HepG2 (cell line): ENCODE data around the gene DCLK1. TPM values are rescaled to one million over a fixed set of nuclear protein-coding genes. Genes with fewer than 3 reads are reported as not detected.

Experiments
- ATAC-seq: fragments of 200-7000 bp; cut with Tn5 transposase; 3 replicates; pipeline ENCODE4 v1.9.1; 2020; ENCODE audit warnings: mild to moderate bottlenecking, moderate library complexity
- BruUV-seq: library from RNA; stranded (reverse); fragments of 400-500 nt; replicated peaks from 2 replicates; lab custom pipeline; 2021; lab: Mats Ljungman, UMichigan
- CTCF ChIA-PET: fragments of 300-600 bp; formaldehyde crosslinking; extraction: SDS; loops from one replicate; lab custom pipeline; 2021; ENCODE audit warnings: low total read pairs, inconsistent platforms, low intra/inter-chr PET ratio; lab: Yijun Ruan, JAX
- POLR2A ChIA-PET: fragments of 350-600 bp; sonication (Branson Sonifier 250); formaldehyde crosslinking; loops from one replicate; lab custom pipeline; 2020; ENCODE audit warnings: antibody characterized with exemption, inconsistent platforms; lab: Yijun Ruan, JAX
- DNase-seq: peaks from one replicate; pipeline ENCODE4 v3.0.0-alpha.2; 2015; ENCODE audit warnings: low spot score
- FAIRE-seq: peaks from 3 replicates; lab custom pipeline; 2011; peaks lifted over from hg19 to GRCh38; lab: Jason Lieb, UNC
- H2AFZ ChIP-seq: one replicate; pipeline ENCODE4 v1.6.1; 2011; ENCODE audit warnings: low read length, inconsistent platforms
- H3K27ac ChIP-seq: fragments of 300-600 bp; 3 replicates; pipeline ENCODE4 v1.8.0; 2011; ENCODE audit warnings: mixed run types, mild to moderate bottlenecking, mixed read lengths, low read length, inconsistent platforms; ENCODE audit not compliant: insufficient read depth; ENCODE audit errors: extremely low read length
- H3K27me3 ChIP-seq, 2 experiments: fragments of 200-600 bp in 1 of 2; 2 replicates in 1 of 2; 3 replicates in 1 of 2; pipeline versions ENCODE4 v1.6.0 to v1.8.0; 2011; ENCODE audit warnings: low read length in 2 of 2, mild to moderate bottlenecking in 2 of 2, moderate library complexity in 2 of 2, inconsistent platforms in 1 of 2; ENCODE audit not compliant: insufficient read depth in 2 of 2, control insufficient read depth in 1 of 2
- H3K36me3 ChIP-seq, 2 experiments: fragments of 200-600 bp in 1 of 2; replicated peaks in 1 of 2; 2 replicates in 1 of 2; 3 replicates in 1 of 2; pipeline versions ENCODE4 v1.5.1 to v1.8.0; 2011; ENCODE audit warnings: low read length in 2 of 2, inconsistent platforms in 1 of 2; ENCODE audit not compliant: insufficient read depth in 2 of 2, control insufficient read depth in 1 of 2
- H3K4me1 ChIP-seq: 2 replicates; pipeline ENCODE4 v1.5.1; 2012; ENCODE audit warnings: low read length, inconsistent platforms; ENCODE audit not compliant: insufficient read depth
- H3K4me2 ChIP-seq: 2 replicates; pipeline ENCODE4 v1.6.0; 2011; ENCODE audit warnings: low read depth, low read length, inconsistent platforms
- H3K4me3 ChIP-seq, 3 experiments: fragments of 200-600 bp in 1 of 3; sonication (generic), shearing (Covaris generic) in 1 of 3; replicated peaks in 1 of 3; 2 replicates each; pipeline ENCODE4 v1.5.1; 2011 to 2016; ENCODE audit warnings: low read length in 3 of 3, inconsistent platforms in 2 of 3, low read depth in 2 of 3, mild to moderate bottlenecking in 2 of 3, control low read depth in 1 of 3, mixed read lengths in 1 of 3; ENCODE audit not compliant: insufficient read depth in 1 of 3
- H3K79me2 ChIP-seq: one replicate; pipeline ENCODE4 v1.6.1; 2011; ENCODE audit warnings: low read length, inconsistent platforms; ENCODE audit not compliant: insufficient read depth
- H3K9ac ChIP-seq: 2 replicates; pipeline ENCODE4 v1.6.0; 2011; ENCODE audit warnings: mild to moderate bottlenecking, low read depth, low read length, inconsistent platforms; ENCODE audit not compliant: insufficient read depth
- H3K9me3 ChIP-seq: 2 replicates; pipeline ENCODE4 v1.5.1; 2012; ENCODE audit warnings: mild to moderate bottlenecking, low read length
- H4K20me1 ChIP-seq: 2 replicates; pipeline ENCODE4 v1.6.0; 2011; ENCODE audit warnings: inconsistent platforms, mild to moderate bottlenecking, low read length, moderate library complexity; ENCODE audit not compliant: insufficient read depth
- ADNP ChIP-seq: sonication (generic); formaldehyde crosslinking; IDR thresholded peaks from 2 replicates; pipeline ENCODE4 v1.4.0; 2020; ENCODE audit warnings: missing genetic modification reagents
- HDAC2 ChIP-seq: sonication (generic); formaldehyde crosslinking; IDR thresholded peaks from 2 replicates; pipeline ENCODE4 v1.4.0; 2020; ENCODE audit warnings: missing genetic modification reagents
- MXD4 ChIP-seq: IDR thresholded peaks from 2 replicates; pipeline ENCODE4 v1.6.1; 2016; ENCODE audit warnings: mild to moderate bottlenecking, missing biosample characterization, missing genetic modification reagents
- NFATC3 ChIP-seq: sonication (generic); formaldehyde crosslinking; IDR thresholded peaks from 2 replicates; pipeline ENCODE4 v1.5.1; 2020; ENCODE audit warnings: mild to moderate bottlenecking, missing genetic modification reagents
- NONO ChIP-seq, 2 experiments: fragments of 450-650 bp in 1 of 2; sonication (generic) in 1 of 2; formaldehyde crosslinking in 1 of 2; IDR thresholded peaks in 1 of 2; conservative IDR thresholded peaks in 1 of 2; 2 replicates each; pipeline versions ENCODE4 v1.6.1 to v1.8.0; 2017 to 2022; ENCODE audit warnings: mild to moderate bottlenecking in 1 of 2, missing genetic modification reagents in 1 of 2, moderate library complexity in 1 of 2
- PLSCR1 ChIP-seq: sonication (generic); formaldehyde crosslinking; IDR thresholded peaks from 2 replicates; pipeline ENCODE4 v1.5.0; 2020; ENCODE audit warnings: missing genetic modification reagents, mild to moderate bottlenecking, borderline replicate concordance
- PTBP1 ChIP-seq: fragments of 200-400 bp; formaldehyde crosslinking; IDR thresholded peaks from 2 replicates; pipeline ENCODE4 v1.6.1; 2018; ENCODE audit warnings: low read length, low read depth; ENCODE audit not compliant: poor library complexity, severe bottlenecking
- RARG ChIP-seq: sonication (generic); formaldehyde crosslinking; IDR thresholded peaks from 2 replicates; pipeline ENCODE4 v1.4.0; 2020; ENCODE audit warnings: low read depth, mild to moderate bottlenecking, missing genetic modification reagents
- TCF7 ChIP-seq: sonication (generic); IDR thresholded peaks from 2 replicates; pipeline ENCODE4 v1.6.1; 2016; ENCODE audit warnings: antibody characterized with exemption, low read depth
- ZNF720 ChIP-seq: sonication (generic); formaldehyde crosslinking; IDR thresholded peaks from 2 replicates; pipeline ENCODE4 v1.4.0; 2020; ENCODE audit warnings: missing genetic modification reagents
- ZNF782 ChIP-seq: sonication (generic); formaldehyde crosslinking; IDR thresholded peaks from 2 replicates; pipeline ENCODE4 v1.4.0; 2020; ENCODE audit warnings: missing genetic modification reagents, mild to moderate bottlenecking, borderline replicate concordance
- WGBS: methylation state at CpG from one replicate; pipeline ENCODE4 v1.1.6; 2017; ENCODE audit warnings: low lambda C conversion rate; 5-methylcytosine and 5-hydroxymethylcytosine counted together
- in situ Hi-C: cut with HindIII; loops from 2 replicates; pipeline ENCODE4 v1.10.0; 2017; ENCODE audit warnings: low pct_unique_long_range_greater_than_20kb; ENCODE audit not compliant: extremely low pct_ligation_motif_present
- intact Hi-C: fragments of 100-400 bp; cut with micrococcal nuclease; formaldehyde crosslinking; loops from one replicate; pipeline ENCODE4 v1.10.0; 2022; ENCODE audit not compliant: unreplicated experiment
- polyA plus RNA-seq, 8 experiments: library from polyadenylated mRNA; depleted of rRNA in 3 of 8; stranded (reverse) in 7 of 8; unstranded in 1 of 8; fragments of >200 nt; fragmentation: Illumina TruSeq in 4 of 8; extraction: Trizol in 4 of 8; gene quantifications; 2 replicates each; pipeline versions ENCODE4 v1.2.1 to v1.2.3, GENCODE V29; 2011 to 2016; ENCODE audit warnings: low read depth in 4 of 8, missing spikeins in 1 of 8, mixed read lengths in 1 of 8; ENCODE audit not compliant: insufficient read depth in 1 of 8
- total RNA-seq, 5 experiments: library from RNA; depleted of rRNA; stranded (reverse); fragments of >200 nt; fragmentation: Illumina TruSeq; extraction: Trizol; gene quantifications; 2 replicates each; pipeline ENCODE4 v1.2.3, GENCODE V29; 2016; ENCODE audit warnings: low read depth in 1 of 5
- TF ChIP-seq, protein P1 (sequence below): sonication (generic); formaldehyde crosslinking; IDR thresholded peaks from 2 replicates; pipeline ENCODE4 v1.5.0; 2020; ENCODE audit warnings: mild to moderate bottlenecking, missing genetic modification reagents
- TF ChIP-seq, protein P2 (sequence below), 2 experiments: IDR thresholded peaks; 2 replicates each; pipeline ENCODE4 v1.6.1; 2011 to 2012; ENCODE audit warnings: low read length in 2 of 2, borderline replicate concordance in 1 of 2, low read depth in 1 of 2, mild to moderate bottlenecking in 1 of 2, moderate library complexity in 1 of 2
- TF ChIP-seq, protein P3 (sequence below): sonication (generic); formaldehyde crosslinking; conservative IDR thresholded peaks from 2 replicates; pipeline ENCODE4 v1.4.0; 2020; ENCODE audit warnings: missing genetic modification reagents

Gene DCLK1
- total and polyA plus RNA-seq, 2 of the 13 experiments (the other 11 are each of a cell fraction or from before 2014, with no cell fraction given), result not detected

DNA sequence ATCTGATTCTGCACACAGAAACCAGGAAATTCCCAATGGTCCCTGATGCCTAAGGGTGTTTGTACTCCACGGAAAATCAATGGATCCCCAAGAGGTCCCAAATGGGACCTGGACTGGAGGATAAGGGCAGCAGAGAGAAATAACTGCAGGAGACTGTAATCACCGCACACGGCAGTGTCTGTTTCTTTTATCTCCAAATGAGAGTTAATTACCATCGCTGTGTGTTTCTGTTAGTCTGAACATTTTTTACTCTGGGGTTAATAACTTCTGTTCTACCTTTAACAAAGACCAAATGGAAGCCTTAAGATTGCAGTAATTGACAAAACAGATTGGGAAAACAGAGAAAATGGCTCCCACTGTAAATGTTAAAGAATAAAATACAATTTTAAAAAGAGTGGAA, 320.9 kb downstream of the DCLK1 start (continued):
- TF ChIP-seq, protein P1, sequence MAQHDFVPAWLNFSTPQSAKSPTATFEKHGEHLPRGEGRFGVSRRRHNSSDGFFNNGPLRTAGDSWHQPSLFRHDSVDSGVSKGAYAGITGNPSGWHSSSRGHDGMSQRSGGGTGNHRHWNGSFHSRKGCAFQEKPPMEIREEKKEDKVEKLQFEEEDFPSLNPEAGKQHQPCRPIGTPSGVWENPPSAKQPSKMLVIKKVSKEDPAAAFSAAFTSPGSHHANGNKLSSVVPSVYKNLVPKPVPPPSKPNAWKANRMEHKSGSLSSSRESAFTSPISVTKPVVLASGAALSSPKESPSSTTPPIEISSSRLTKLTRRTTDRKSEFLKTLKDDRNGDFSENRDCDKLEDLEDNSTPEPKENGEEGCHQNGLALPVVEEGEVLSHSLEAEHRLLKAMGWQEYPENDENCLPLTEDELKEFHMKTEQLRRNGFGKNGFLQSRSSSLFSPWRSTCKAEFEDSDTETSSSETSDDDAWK (CRISPR knock-in tag), result no peak
- no peak for TF ChIP-seq TCF7
- TF ChIP-seq, protein P2, sequence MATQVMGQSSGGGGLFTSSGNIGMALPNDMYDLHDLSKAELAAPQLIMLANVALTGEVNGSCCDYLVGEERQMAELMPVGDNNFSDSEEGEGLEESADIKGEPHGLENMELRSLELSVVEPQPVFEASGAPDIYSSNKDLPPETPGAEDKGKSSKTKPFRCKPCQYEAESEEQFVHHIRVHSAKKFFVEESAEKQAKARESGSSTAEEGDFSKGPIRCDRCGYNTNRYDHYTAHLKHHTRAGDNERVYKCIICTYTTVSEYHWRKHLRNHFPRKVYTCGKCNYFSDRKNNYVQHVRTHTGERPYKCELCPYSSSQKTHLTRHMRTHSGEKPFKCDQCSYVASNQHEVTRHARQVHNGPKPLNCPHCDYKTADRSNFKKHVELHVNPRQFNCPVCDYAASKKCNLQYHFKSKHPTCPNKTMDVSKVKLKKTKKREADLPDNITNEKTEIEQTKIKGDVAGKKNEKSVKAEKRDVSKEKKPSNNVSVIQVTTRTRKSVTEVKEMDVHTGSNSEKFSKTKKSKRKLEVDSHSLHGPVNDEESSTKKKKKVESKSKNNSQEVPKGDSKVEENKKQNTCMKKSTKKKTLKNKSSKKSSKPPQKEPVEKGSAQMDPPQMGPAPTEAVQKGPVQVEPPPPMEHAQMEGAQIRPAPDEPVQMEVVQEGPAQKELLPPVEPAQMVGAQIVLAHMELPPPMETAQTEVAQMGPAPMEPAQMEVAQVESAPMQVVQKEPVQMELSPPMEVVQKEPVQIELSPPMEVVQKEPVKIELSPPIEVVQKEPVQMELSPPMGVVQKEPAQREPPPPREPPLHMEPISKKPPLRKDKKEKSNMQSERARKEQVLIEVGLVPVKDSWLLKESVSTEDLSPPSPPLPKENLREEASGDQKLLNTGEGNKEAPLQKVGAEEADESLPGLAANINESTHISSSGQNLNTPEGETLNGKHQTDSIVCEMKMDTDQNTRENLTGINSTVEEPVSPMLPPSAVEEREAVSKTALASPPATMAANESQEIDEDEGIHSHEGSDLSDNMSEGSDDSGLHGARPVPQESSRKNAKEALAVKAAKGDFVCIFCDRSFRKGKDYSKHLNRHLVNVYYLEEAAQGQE (IDR thresholded peaks at IDR 0.05; ENCODE audit: borderline replicate concordance in 1 of 2, low read depth in 1 of 2, low read length in 2 of 2), result no peak
- TF ChIP-seq, protein P3, sequence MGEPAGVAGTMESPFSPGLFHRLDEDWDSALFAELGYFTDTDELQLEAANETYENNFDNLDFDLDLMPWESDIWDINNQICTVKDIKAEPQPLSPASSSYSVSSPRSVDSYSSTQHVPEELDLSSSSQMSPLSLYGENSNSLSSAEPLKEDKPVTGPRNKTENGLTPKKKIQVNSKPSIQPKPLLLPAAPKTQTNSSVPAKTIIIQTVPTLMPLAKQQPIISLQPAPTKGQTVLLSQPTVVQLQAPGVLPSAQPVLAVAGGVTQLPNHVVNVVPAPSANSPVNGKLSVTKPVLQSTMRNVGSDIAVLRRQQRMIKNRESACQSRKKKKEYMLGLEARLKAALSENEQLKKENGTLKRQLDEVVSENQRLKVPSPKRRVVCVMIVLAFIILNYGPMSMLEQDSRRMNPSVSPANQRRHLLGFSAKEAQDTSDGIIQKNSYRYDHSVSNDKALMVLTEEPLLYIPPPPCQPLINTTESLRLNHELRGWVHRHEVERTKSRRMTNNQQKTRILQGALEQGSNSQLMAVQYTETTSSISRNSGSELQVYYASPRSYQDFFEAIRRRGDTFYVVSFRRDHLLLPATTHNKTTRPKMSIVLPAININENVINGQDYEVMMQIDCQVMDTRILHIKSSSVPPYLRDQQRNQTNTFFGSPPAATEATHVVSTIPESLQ (CRISPR knock-in tag), result no peak
- TF ChIP-seq, all 625 proteins: peak for 0

GRCh38 chr13:35808846-35809245, 322.3 kb downstream of the DCLK1 start:
- Histone ChIP-seq H4K20me1 (no peaks in the 10 kb centered on the region), H3K9ac (no peak overlapping the region), H3K27ac (no peak overlapping the region), H2AFZ (no peak overlapping the region), H3K4me3 (no peak overlapping the region), H3K36me3 (no peaks in the 10 kb centered on the region), H3K4me1 (no peaks in the 10 kb centered on the region), H3K4me2 (no peak overlapping the region), H3K79me2 (no peaks in the 10 kb centered on the region), H3K27me3 (no peaks in the 10 kb centered on the region; a peak in 1 of 5 replicates), H3K9me3 (no peaks in the 10 kb centered on the region)
- FAIRE-seq, result no peak
- 24% methylated on average over 6 of the region's 6 CpGs for WGBS
- intact Hi-C loops, result no loop called here
- POLR2A ChIA-PET, result no interaction called here
- in situ Hi-C loops, result no loop called here
- BruUV-seq, result no TSS peak
- DNase-seq, result no peak
- ATAC-seq, result no peak
- CTCF ChIA-PET, result no interaction called here
- TF ChIP-seq ADNP (CRISPR knock-in tag) (no peak), NONO (IDR thresholded peaks at IDR 0.05) (no peak), NONO (CRISPR knock-in tag; conservative IDR thresholded peaks at IDR 0.05) (no peak), RARG (CRISPR knock-in tag) (no peak), NFATC3 (CRISPR knock-in tag) (no peak), PTBP1 (no peak), HDAC2 (CRISPR knock-in tag) (no peak), PLSCR1 (CRISPR knock-in tag) (no peak), ZNF720 (CRISPR knock-in tag) (no peak), MXD4 (CRISPR knock-in tag) (no peak), ZNF782 (no peak)
